Neuron (in vitro differentiated cells): Measurements from ENCODE around the gene SLCO4A1.

Experiments
- H2AFZ ChIP-seq: one replicate; pipeline ENCODE4 v1.6.1; 2013; ENCODE audit warnings: low read depth, mild to moderate bottlenecking, inconsistent platforms, low read length, moderate library complexity
- H3K27me3 ChIP-seq: one replicate; pipeline ENCODE4 v1.6.1; 2013; ENCODE audit warnings: low read length; ENCODE audit not compliant: insufficient read depth
- H3K36me3 ChIP-seq: one replicate; pipeline ENCODE4 v1.6.1; 2013; ENCODE audit warnings: low read length; ENCODE audit not compliant: insufficient read depth
- H3K4me1 ChIP-seq: one replicate; pipeline ENCODE4 v1.6.1; 2013; ENCODE audit warnings: low read length; ENCODE audit not compliant: insufficient read depth
- H3K4me3 ChIP-seq: 2 replicates; pipeline ENCODE4 v1.5.1; 2013; ENCODE audit warnings: mild to moderate bottlenecking, low read length, moderate library complexity
- H3K9me3 ChIP-seq: one replicate; pipeline ENCODE4 v1.6.1; 2013; ENCODE audit warnings: low read length

SLCO4A1 gene

DNA sequence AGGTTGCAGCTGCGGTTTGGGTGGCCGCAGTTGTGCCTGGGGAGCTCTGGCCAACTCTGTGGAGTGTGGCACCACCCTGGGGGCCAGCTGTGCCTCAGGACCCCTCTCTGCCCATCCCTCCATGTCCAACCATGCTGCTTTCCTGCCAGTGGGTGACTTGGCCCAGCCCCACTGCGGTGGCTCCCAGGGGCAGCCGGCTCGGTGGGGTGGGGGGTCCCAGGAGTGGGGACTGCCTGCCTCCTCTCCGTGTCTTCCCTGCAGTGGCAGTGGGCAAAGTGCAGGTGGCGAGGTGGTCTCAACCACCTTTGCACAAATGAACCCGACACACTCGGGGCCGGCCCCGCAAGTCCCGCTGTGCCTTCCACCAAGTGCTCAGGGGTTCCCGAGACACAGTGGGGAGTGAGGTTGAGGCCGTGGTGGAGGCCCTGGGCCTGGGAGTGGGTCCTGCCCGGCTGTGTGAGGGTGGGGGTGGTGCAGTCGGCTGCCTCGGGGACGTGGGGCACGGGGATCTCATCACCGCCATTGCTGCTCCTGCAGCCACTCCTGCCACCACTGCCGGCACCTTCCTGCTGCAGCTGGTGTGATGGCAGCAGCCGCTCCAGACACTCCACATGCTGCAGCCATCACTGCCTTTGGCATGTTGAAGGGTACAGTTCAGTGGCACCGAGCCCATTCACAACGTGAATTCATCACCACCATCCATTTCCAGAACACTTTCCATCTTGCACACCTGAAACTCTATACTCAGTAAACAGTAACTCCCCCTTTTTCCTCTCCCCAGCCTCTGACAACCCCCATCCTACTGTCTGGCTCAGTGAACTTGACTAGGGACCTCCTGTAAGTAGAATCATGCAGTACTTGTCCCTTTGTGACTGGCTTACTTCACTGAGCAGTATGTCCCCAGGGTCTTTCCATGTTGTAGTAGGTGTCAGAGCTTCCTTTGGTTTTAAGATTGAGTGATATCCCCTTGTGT, 10.7 kb upstream of the SLCO4A1 start:
- Histone ChIP-seq H3K4me1 (no peaks in the 10 kb centered on the region), H3K27me3 (peaks cover 24% of the 10 kb centered on the region), H3K4me3 (no peak overlapping the region), H3K9me3 (no peaks in the 10 kb centered on the region), H2AFZ (no peak overlapping the region), H3K36me3 (no peaks in the 10 kb centered on the region)

GRCh38 chr20:62632575-62633090, 9.7 kb upstream of the SLCO4A1 start:
- Histone ChIP-seq H3K36me3 (no peaks in the 10 kb centered on the region), H2AFZ (no peak overlapping the region), H3K9me3 (no peaks in the 10 kb centered on the region), H3K4me3 (no peak overlapping the region), H3K4me1 (no peaks in the 10 kb centered on the region), H3K27me3 (peaks cover 34% of the 10 kb centered on the region)

GRCh38 chr20:62633598-62634329, 8.5 kb upstream of the SLCO4A1 start:
- H2AFZ ChIP-seq, result no peak overlapping the region
- H3K27me3 ChIP-seq, result peaks cover 45% of the 10 kb centered on the region
- H3K36me3 ChIP-seq, result no peaks in the 10 kb centered on the region
- no peaks in the 10 kb centered on the region for H3K4me1 ChIP-seq
- no peak overlapping the region for H3K4me3 ChIP-seq
- H3K9me3 ChIP-seq, result no peaks in the 10 kb centered on the region

DNA sequence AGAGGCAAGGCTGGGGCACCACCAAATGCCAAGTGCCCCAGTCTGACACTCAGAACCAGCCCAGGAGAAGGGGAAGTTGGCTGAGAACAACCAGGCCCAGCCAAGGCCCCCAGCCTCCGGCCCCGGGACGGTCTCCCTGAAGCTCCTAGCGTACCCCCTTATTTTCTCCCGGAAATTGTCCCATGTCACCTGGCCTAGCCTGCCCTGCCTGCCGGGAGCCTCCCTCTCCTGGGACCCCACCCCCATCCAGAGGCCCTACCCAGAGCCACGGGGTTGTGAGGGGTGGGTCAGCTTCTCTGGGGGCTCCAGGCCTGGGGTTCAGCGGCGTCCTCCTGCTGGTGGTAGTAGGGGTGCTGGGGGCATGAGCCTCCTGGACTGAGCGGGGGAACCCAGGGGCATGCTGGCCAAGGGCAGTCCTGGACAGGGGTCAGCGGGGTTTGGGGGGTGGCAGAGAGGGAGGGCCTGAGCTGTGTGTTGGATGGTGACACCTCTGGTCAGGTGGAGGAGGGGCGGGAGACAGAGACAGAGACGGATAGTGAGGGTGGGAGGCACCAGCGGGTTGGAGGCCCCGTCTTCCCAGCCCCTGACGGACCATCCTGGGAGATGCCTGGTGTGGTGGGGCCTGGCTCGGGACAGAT, 7.9 kb upstream of the SLCO4A1 start:
- no peak overlapping the region for H2AFZ ChIP-seq
- no peaks in the 10 kb centered on the region for H3K4me1 ChIP-seq
- H3K9me3 ChIP-seq, result no peaks in the 10 kb centered on the region
- H3K4me3 ChIP-seq, result no peak overlapping the region
- H3K27me3 ChIP-seq, result peaks cover 52% of the 10 kb centered on the region
- H3K36me3 ChIP-seq, result no peaks in the 10 kb centered on the region

GRCh38 chr20:62635232-62635631, 7.1 kb upstream of the SLCO4A1 start:
- Histone ChIP-seq H3K27me3 (peaks cover 59% of the 10 kb centered on the region), H3K9me3 (no peaks in the 10 kb centered on the region)

GRCh38 chr20:62635852-62636251, 6.5 kb upstream of the SLCO4A1 start:
- no peak overlapping the region for H2AFZ ChIP-seq
- H3K9me3 ChIP-seq, result no peaks in the 10 kb centered on the region
- peaks cover 65% of the 10 kb centered on the region for H3K27me3 ChIP-seq
- no peak overlapping the region for H3K4me3 ChIP-seq
- H3K36me3 ChIP-seq, result no peaks in the 10 kb centered on the region
- H3K4me1 ChIP-seq, result no peaks in the 10 kb centered on the region

More at GRCh38 chr20:62635232-62635631, 7.1 kb upstream of the SLCO4A1 start:
- no peak overlapping the region for H3K4me3 ChIP-seq
- H2AFZ ChIP-seq, result no peak overlapping the region
- H3K4me1 ChIP-seq, result no peaks in the 10 kb centered on the region
- H3K36me3 ChIP-seq, result no peaks in the 10 kb centered on the region

DNA sequence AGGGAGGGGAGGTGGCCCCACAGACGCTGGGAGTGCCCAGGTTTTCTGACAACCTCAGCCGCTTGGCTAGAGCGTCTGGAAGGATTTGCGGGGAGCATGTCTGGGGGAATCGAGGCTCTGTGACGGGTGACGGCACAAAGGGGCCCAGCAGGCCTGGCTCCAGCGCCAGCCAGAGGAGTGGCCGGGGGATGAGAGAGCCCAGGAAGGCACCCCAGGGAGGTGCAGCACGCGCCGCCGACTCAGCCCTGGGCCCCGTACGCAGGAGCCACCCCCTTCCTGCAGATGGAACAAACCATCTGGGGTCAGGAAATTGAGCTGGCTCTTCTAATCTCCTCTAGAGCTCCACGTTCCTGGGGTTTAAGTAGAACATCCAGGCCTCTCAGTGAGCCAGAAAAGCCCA, 5.9 kb upstream of the SLCO4A1 start:
- Histone ChIP-seq H3K27me3 (peaks cover 71% of the 10 kb centered on the region), H3K4me3 (no peak overlapping the region), H3K9me3 (no peaks in the 10 kb centered on the region), H2AFZ (no peak overlapping the region), H3K36me3 (no peaks in the 10 kb centered on the region), H3K4me1 (no peaks in the 10 kb centered on the region)

- peaks cover 73% of the 10 kb centered on the region for H3K27me3 ChIP-seq
- H3K9me3 ChIP-seq, result no peaks in the 10 kb centered on the region
- no peak overlapping the region for H3K4me3 ChIP-seq
- H3K36me3 ChIP-seq, result no peaks in the 10 kb centered on the region
- H2AFZ ChIP-seq, result no peak overlapping the region
- H3K4me1 ChIP-seq, result no peaks in the 10 kb centered on the region
Observed at GRCh38 chr20:62637110-62637509, 5.2 kb upstream of the SLCO4A1 start.

DNA sequence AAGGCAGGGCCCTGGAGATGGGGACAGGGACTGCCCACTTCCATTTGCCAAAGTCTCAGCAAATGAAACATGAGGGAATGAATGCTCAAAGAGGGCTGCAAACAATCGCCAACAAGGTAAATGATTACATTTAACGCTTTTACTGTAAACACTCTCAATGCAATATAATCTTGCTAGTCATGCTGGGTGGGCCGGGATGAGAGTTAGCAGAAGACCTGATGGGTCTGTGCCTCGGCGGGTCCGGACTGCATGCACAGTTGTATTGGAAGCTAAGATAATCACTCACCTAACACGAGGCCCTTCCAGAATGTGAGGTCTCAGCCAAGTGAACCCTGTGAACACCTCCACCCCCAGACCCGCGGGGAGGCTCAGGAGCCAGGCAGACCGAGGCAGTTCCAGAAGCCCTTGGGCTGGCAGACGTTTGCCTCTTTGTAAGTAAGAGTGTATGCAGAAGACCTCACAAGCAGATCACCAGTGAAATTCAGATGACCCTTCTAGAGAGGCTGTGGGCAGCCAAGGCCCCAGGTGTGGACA, 4.7 kb upstream of the SLCO4A1 start:
- Histone ChIP-seq H3K27me3 (peaks cover 75% of the 10 kb centered on the region), H3K4me1 (no peaks in the 10 kb centered on the region), H3K4me3 (no peak overlapping the region), H3K9me3 (no peaks in the 10 kb centered on the region), H2AFZ (no peak overlapping the region), H3K36me3 (no peaks in the 10 kb centered on the region)

DNA sequence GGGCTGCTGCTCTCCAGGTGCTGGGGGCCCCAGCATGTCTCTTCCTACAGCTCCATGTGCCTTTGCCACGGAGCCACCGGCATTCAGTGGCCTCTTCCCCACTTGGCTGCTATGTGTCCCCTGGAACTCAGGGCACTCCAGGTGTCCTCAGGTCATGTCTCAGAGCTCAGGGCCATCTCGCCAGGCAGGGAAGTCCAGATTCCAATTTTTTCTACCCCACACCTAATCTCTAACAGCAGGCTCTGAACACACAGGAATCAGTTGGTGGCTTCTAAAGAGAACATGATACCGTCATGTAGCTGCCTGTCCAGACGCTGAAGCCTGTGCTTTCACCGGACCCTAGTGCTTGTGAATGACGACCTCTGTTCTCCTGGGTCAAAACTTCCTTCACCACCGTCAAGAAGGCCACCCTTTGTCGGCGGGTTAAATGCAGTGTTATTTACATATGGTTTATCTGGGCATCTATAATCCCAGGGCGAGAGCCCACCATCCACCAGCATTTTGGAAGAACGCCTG, 4.2 kb upstream of the SLCO4A1 start:
- Histone ChIP-seq H2AFZ (no peak overlapping the region), H3K4me3 (no peak overlapping the region), H3K9me3 (no peaks in the 10 kb centered on the region), H3K36me3 (no peaks in the 10 kb centered on the region), H3K4me1 (no peaks in the 10 kb centered on the region), H3K27me3 (peaks cover 80% of the 10 kb centered on the region)

DNA sequence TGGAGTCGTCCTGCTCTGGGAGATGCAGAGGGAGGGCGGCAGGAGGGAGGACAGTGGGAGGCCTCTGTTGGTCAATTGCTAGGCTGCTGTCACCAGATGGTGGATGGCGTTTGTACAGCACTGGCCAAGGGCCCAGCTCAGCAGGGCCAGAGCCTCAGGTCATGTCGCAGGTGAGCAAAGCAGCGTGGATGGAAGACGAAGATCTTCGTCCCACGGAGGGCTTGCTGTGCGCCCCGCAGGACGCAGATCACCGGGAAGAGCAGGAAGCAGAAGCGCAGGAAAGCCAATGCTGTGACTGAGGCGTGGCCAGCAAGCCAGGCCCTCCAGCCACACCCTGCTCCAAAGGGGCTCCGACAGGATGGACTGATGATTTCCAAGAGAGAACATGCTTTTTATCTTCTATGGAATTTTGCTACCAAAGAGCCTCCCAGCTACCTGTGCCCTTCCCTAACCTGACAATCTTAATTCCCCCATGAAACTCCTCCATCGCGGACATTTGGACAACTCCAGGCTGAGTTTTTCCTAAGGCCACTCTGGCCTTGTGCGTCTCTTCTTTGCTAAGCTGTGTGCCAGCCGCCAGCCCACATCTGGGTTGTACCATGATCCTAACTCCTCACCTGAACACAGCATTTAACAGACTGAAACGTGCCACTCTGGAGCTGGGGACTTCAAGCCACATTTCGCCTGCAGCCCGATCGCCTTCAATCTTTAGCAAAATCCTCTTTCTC, 3.5 kb upstream of the SLCO4A1 start:
- Histone ChIP-seq H2AFZ (no peak overlapping the region), H3K4me3 (no peak overlapping the region), H3K9me3 (no peaks in the 10 kb centered on the region), H3K4me1 (no peaks in the 10 kb centered on the region), H3K27me3 (peaks cover 88% of the 10 kb centered on the region), H3K36me3 (no peaks in the 10 kb centered on the region)

- H3K9me3 ChIP-seq, result no peaks in the 10 kb centered on the region
- H2AFZ ChIP-seq, result no peak overlapping the region
- H3K4me1 ChIP-seq, result no peaks in the 10 kb centered on the region
- H3K36me3 ChIP-seq, result no peaks in the 10 kb centered on the region
- no peak overlapping the region for H3K4me3 ChIP-seq
- H3K27me3 ChIP-seq, result peaks cover 96% of the 10 kb centered on the region
Observed at GRCh38 chr20:62639765-62640164, 2.5 kb upstream of the SLCO4A1 start.
